Heart left ventricle (tissue), 16 donors: ENCODE data around the gene VPS37C. TPM values are rescaled to one million over a fixed set of nuclear protein-coding genes. Genes with fewer than 3 reads are reported as not detected.

Experiments used
- ATAC-seq, 4 donors: fragments of 200-7000 bp; cut with Tn5 transposase; one replicate each; pipeline ENCODE4 v1.9.1; 2020 to 2022; ENCODE audit warnings: moderate library complexity in 4 of 4, mild to moderate bottlenecking in 3 of 4, moderate number of reproducible peaks in 1 of 4
- DNase-seq, 5 donors: peaks; one replicate each; pipeline ENCODE4 v3.0.0-alpha.2; 2020
- H3K27ac ChIP-seq, 12 donors: fragments of 200-600 bp; sonication (generic) in 4 of 12; one replicate each; pipeline versions ENCODE4 v1.5.0 to v1.8.0; 2016 to 2022; ENCODE audit warnings: mild to moderate bottlenecking in 2 of 12
- H3K27me3 ChIP-seq, 9 donors: fragments of 200-600 bp; sonication (generic) in 2 of 9; one replicate each; pipeline versions ENCODE4 v1.5.1 to v1.8.0; 2016 to 2022; ENCODE audit warnings: mild to moderate bottlenecking in 3 of 9
- H3K36me3 ChIP-seq, 9 donors: fragments of 200-600 bp; sonication (generic) in 2 of 9; one replicate each; pipeline versions ENCODE4 v1.5.0 to v1.8.0; 2018 to 2022; ENCODE audit warnings: mild to moderate bottlenecking in 2 of 9
- H3K4me1 ChIP-seq, 12 donors: fragments of 200-600 bp; sonication (generic) in 4 of 12; one replicate each; pipeline versions ENCODE4 v1.5.0 to v1.8.0; 2016 to 2022; ENCODE audit warnings: mild to moderate bottlenecking in 3 of 12
- H3K4me3 ChIP-seq, 12 donors: fragments of 200-600 bp; sonication (generic) in 4 of 12; one replicate each; pipeline versions ENCODE4 v1.5.0 to v1.8.0; 2017 to 2022; ENCODE audit warnings: mild to moderate bottlenecking in 9 of 12, moderate library complexity in 4 of 12
- H3K9me3 ChIP-seq, 12 donors: fragments of 200-600 bp; sonication (generic) in 4 of 12; one replicate each; pipeline versions ENCODE4 v1.5.0 to v1.8.0; 2016 to 2022; ENCODE audit warnings: mild to moderate bottlenecking in 1 of 12
- POLR2A ChIP-seq, 2 donors: fragments of 450-650 bp; IDR thresholded peaks; one replicate each; pipeline ENCODE4 v1.6.1; 2017; ENCODE audit warnings: antibody characterized with exemption in 2 of 2, mild to moderate bottlenecking in 2 of 2, moderate library complexity in 2 of 2
- WGBS, 4 donors: extraction: QIAGEN DNeasy Blood & Tissue Kit in 2 of 4; methylation state at CpG; one replicate each; pipeline versions ENCODE4 v1.1.5 to v1.1.7; 2013 to 2018; 5-methylcytosine and 5-hydroxymethylcytosine counted together
- intact Hi-C, 10 donors: fragments of 100-400 bp; cut with DNase I; formaldehyde crosslinking; loops; one replicate each; pipeline versions ENCODE4 v1.11.1 to v1.14.2; 2022
- polyA plus RNA-seq, 2 donors: library from polyadenylated mRNA; stranded (reverse); fragments of 200-250 nt; gene quantifications; one replicate each; pipeline ENCODE4 v1.2.3, GENCODE V29; 2013
- total RNA-seq, 9 donors: library from RNA; depleted of rRNA in 2 of 9; stranded (reverse); fragments of >200 nt in 2 of 9; fragmentation: NEBNext Ultra II Directional in 3 of 9; extraction: Animal tissue kit (Norgen Biotek cat#: 25700) in 3 of 9; gene quantifications; one replicate each; pipeline versions ENCODE4 v1.1.0 to v1.2.4, GENCODE V29; 2016 to 2023
- TF ChIP-seq, protein P1 (sequence below), 12 donors: fragments of 200-600 bp; sonication (generic) in 4 of 12; IDR thresholded peaks; one replicate each; pipeline versions ENCODE4 v1.5.0 to v1.8.0; 2018 to 2022; ENCODE audit warnings: antibody characterized with exemption in 12 of 12, mild to moderate bottlenecking in 5 of 12
- donor health status: ischemic (EF 13 %, LVEDD 7.1; RV severe dilation, severe dysfunction).
- donor health status: healthy with polysubstance abuse.
- donor health status: DM: no; HTN: yes; CAD: no.
- donor health status: DM: no; HTN: no; CAD: no.
- donor health status: ischemic (EF 25% LVEDD 6.9; RV normal size, moderate dysfunction).
- donor health status: ischemic (EF 25% LVEDD 5.7; RV mildly dilated, moderate dysfunction).
- donor health status: healthy.
- donor health status: DM: yes; HTN: yes; CAD: no.
- donor health status: ischemic (EF 35%, LVEDD 5.7; RV mildly dilated, moderate dysfunction).
- donor health status: nonischemic (EF 11% LVEDD 7.7; RV severe dilation, severe dysfunction).
- donor health status: DM: yes; HTN: yes; CAD: no.
- donor health status: PGD.
- donor health status: ischemic (EF 29% LVEDD 5.4; RV normal size, mild dysfunction).
- donor health status: nonischemic (EF 23%, LVEDD 6.1; RV moderate dilation, normal function).

Gene VPS37C
- total and polyA plus RNA-seq, 11 donors = 11.0 to 29.0 (median 17.1) TPM

DNA sequence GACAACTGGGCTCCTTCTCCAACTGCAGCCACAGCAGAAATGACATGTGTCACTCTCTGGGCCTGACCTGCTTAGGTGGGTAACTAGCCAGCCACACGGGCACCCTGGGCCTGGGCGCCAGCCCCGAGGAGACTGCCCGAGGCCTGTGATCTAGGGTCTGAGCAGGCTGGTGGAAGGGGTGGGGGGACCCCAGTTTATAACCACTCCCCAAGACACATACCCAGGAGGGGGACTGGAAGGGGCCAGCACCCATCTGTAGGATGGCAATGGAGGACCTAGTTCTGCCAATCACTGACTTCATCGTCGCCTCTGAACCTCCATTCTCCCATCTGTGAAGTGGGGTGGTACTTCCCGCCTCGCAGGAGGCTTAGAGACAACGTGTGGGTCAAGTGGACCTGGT, 42.8 kb downstream of the VPS37C start:
- DNase-seq (no peak), ATAC-seq (no peak)
- Histone ChIP-seq H3K4me3 (no peak overlapping the region), H3K4me1 (peaks cover 0 to 16% (median 3%) of the 10 kb centered on the region in 12 donors), H3K9me3 (no peaks in the 10 kb centered on the region), H3K27me3 (no peaks in the 10 kb centered on the region), H3K36me3 (no peaks in the 10 kb centered on the region), H3K27ac (no peak overlapping the region)
- WGBS, 4 donors = 90 to 93% (median 90%) methylated on average over 9 of the region's 9 CpGs; no CpG with 5 or more reads in 1 of the 4 donors
- intact Hi-C loops = no loop called here
- TF ChIP-seq, protein P1, sequence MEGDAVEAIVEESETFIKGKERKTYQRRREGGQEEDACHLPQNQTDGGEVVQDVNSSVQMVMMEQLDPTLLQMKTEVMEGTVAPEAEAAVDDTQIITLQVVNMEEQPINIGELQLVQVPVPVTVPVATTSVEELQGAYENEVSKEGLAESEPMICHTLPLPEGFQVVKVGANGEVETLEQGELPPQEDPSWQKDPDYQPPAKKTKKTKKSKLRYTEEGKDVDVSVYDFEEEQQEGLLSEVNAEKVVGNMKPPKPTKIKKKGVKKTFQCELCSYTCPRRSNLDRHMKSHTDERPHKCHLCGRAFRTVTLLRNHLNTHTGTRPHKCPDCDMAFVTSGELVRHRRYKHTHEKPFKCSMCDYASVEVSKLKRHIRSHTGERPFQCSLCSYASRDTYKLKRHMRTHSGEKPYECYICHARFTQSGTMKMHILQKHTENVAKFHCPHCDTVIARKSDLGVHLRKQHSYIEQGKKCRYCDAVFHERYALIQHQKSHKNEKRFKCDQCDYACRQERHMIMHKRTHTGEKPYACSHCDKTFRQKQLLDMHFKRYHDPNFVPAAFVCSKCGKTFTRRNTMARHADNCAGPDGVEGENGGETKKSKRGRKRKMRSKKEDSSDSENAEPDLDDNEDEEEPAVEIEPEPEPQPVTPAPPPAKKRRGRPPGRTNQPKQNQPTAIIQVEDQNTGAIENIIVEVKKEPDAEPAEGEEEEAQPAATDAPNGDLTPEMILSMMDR (IDR thresholded peaks at IDR 0.05) = no peak
- TF ChIP-seq POLR2A (IDR thresholded peaks at IDR 0.05) = no peak

DNA sequence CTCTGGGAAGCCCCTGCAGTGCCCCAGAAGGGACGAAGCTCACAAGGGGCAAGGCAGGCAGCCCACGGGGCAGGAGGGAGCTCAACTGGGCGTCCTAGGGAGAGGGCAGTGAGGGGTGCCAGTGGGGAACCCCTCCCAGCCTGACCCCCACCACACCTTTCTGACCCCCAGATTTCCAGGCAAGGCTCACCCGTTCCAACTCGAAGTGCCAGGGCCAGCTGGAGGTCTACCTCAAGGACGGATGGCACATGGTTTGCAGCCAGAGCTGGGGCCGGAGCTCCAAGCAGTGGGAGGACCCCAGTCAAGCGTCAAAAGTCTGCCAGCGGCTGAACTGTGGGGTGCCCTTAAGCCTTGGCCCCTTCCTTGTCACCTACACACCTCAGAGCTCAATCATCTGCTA, 43.2 kb downstream of the VPS37C start:
- H3K36me3 ChIP-seq = no peaks in the 10 kb centered on the region
- no peaks in the 10 kb centered on the region for H3K9me3 ChIP-seq
- H3K27ac ChIP-seq = no peak overlapping the region
- peaks cover 0 to 16% (median 3%) of the 10 kb centered on the region in 12 donors for H3K4me1 ChIP-seq
- H3K4me3 ChIP-seq = no peak overlapping the region
- ATAC-seq (no peak), DNase-seq (no peak)
- no peaks in the 10 kb centered on the region for H3K27me3 ChIP-seq
- intact Hi-C loops = no loop called here
- TF ChIP-seq, protein P1 (IDR thresholded peaks at IDR 0.05) = no peak
- no peak for TF ChIP-seq POLR2A (IDR thresholded peaks at IDR 0.05)
- WGBS, 4 donors = 83 to 92% (median 86%) methylated on average over 3 to 9 of the region's 9 CpGs

DNA sequence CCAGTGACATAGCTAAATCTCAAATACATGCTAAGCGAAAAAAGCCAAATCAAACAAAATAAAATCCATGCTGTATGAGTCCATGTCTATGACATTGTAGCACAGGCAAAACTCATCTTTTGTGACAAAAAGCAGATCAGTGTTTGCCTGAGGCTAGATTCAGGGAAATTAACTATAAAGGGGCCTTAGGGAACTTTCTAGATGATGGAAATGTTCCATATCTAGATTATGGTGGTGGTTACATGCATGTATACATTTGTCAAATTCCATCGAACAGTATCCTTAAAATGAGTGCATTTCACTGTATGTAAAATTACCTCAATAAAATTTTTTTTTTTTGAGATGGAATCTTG, 44.1 kb downstream of the VPS37C start:
- no peak for ATAC-seq
- H3K9me3 ChIP-seq = no peaks in the 10 kb centered on the region
- H3K4me3 ChIP-seq = no peak overlapping the region
- WGBS, 4 donors = 92 to 96% (median 93%) methylated on average over 2 of the region's 2 CpGs
- no peak for DNase-seq
- H3K27me3 ChIP-seq = no peaks in the 10 kb centered on the region
- intact Hi-C loops = no loop called here
- H3K27ac ChIP-seq = no peak overlapping the region
- TF ChIP-seq POLR2A (IDR thresholded peaks at IDR 0.05) = no peak
- TF ChIP-seq, protein P1 (IDR thresholded peaks at IDR 0.05) = no peak
- no peaks in the 10 kb centered on the region for H3K36me3 ChIP-seq
- peaks cover 0 to 16% (median 3%) of the 10 kb centered on the region in 12 donors for H3K4me1 ChIP-seq

DNA sequence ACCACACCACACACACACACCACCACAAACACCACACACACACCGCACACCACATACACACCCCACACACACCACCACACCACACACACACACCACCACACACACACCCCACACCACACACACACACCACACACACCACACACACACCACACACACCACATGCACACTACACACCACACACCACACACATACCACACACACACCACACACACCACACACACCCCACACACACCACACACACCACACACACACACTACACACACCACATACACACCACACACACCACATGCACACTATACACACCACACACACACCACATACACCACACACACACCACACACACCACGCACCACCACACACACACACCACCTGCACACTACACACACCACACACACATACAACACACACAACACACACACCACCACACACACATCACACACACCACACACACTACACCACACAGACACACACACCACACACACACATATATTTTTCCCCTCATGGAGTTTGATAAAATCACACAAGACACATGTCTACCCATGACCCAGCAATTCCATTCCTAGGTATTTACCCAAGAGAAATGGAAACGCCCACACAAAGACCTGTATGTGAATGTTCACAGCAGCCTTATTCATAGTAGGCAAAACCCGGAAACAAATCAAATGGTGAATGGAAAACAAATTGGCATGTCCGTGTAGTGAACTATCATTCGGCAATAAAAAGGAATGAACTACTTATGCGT, 44.6 kb downstream of the VPS37C start:
- H3K4me3 ChIP-seq = no peak overlapping the region
- no peaks in the 10 kb centered on the region for H3K36me3 ChIP-seq
- no peak overlapping the region for H3K27ac ChIP-seq
- WGBS, 4 donors = 91 to 93% (median 92%) methylated on average over 7 of the region's 7 CpGs
- intact Hi-C loops = no loop called here
- TF ChIP-seq, protein P1 (IDR thresholded peaks at IDR 0.05) = no peak
- TF ChIP-seq POLR2A (IDR thresholded peaks at IDR 0.05) = no peak
- no peaks in the 10 kb centered on the region for H3K27me3 ChIP-seq
- no peaks in the 10 kb centered on the region for H3K9me3 ChIP-seq
- peaks cover 0 to 14% (median 3%) of the 10 kb centered on the region in 12 donors for H3K4me1 ChIP-seq
- DNase-seq (no peak), ATAC-seq (no peak)
